ENCODE measurements around the gene NDFIP1.
A peak's percentile ranks its signal among the peaks of the same experiment; 100 is the strongest.

Gene NDFIP1

GRCh38 chr5:142102980-142103740 lies 5.4 kb upstream of the NDFIP1 start:
- Mint-ChIP-seq H3K4me1 (ENCODE audit: low read depth) (peaks cover 71% of the 10 kb centered on the region), H3K9me3 (no peaks in the 10 kb centered on the region), H3K27ac (no peak overlapping the region)

GRCh38 chr5:142104491-142104890 lies 4.1 kb upstream of the NDFIP1 start:
- DNase-seq = no peak
- Mint-ChIP-seq H3K4me3 (peak overlapping the region; percentile 50), H3K36me3 (ENCODE audit: low read depth) (peaks cover 4% of the 10 kb centered on the region), H3K27ac (peak overlapping the region; percentile 85), H3K9me3 (no peaks in the 10 kb centered on the region), H3K27me3 (no peaks in the 10 kb centered on the region), H3K4me1 (ENCODE audit: low read depth) (peaks cover 62% of the 10 kb centered on the region)

More at GRCh38 chr5:142102980-142103740, 5.4 kb upstream of the NDFIP1 start:
- no peak for DNase-seq
- Mint-ChIP-seq H3K36me3 (ENCODE audit: low read depth) (no peaks in the 10 kb centered on the region), H3K4me3 (no peak overlapping the region), H3K27me3 (no peaks in the 10 kb centered on the region)

- peak overlapping the region; percentile 85 for H3K27ac Mint-ChIP-seq
- H3K27me3 Mint-ChIP-seq = no peaks in the 10 kb centered on the region
- no peak for DNase-seq
- no peak overlapping the region for H3K4me3 Mint-ChIP-seq
- no peaks in the 10 kb centered on the region for H3K9me3 Mint-ChIP-seq
- peaks cover 20% of the 10 kb centered on the region for H3K36me3 Mint-ChIP-seq (ENCODE audit: low read depth)
- H3K4me1 Mint-ChIP-seq (ENCODE audit: low read depth) = peaks cover 61% of the 10 kb centered on the region
These were observed 2.5 kb upstream of the NDFIP1 start for GRCh38 chr5:142106061-142106460.

DNA sequence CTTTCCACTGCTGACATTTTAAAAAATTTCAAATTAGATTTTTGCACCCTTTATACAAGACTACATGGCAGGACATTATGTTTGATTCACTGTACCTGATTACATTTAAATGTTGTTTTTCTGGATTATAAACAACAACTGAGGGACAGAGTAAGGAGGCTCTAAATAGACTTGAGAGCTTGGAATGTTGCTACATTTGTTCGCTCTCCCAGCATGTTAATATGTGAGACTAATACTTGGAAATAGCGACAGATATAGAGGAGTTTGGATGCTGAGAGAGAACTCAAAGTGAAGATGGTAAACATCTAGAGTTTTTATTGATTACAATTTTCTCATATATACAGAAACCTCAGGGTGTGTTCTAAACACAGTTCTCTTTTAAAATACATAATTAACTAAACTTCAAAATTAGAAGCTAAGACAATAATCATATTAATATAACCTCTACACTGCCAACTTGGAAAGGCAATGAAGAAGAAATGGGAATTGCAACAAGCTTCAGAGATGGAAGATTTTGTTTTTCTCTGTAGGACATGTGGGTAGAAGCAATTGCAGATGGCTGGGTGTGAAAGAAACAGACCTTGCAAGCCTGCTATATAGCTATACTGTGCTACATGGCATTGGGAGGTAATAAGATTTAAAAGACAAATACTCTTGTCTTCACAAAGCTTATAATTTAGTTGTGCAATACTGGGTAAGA lies 1.4 kb upstream of the NDFIP1 start:
- H3K27me3 Mint-ChIP-seq = no peaks in the 10 kb centered on the region
- H3K4me1 Mint-ChIP-seq (ENCODE audit: low read depth) = peaks cover 65% of the 10 kb centered on the region
- DNase-seq = no peak
- H3K27ac Mint-ChIP-seq = peak overlapping the region; percentile 98
- H3K9me3 Mint-ChIP-seq = no peaks in the 10 kb centered on the region
- H3K36me3 Mint-ChIP-seq (ENCODE audit: low read depth) = peaks cover 31% of the 10 kb centered on the region
- peak overlapping the region; percentile 89 for H3K4me3 Mint-ChIP-seq

DNA sequence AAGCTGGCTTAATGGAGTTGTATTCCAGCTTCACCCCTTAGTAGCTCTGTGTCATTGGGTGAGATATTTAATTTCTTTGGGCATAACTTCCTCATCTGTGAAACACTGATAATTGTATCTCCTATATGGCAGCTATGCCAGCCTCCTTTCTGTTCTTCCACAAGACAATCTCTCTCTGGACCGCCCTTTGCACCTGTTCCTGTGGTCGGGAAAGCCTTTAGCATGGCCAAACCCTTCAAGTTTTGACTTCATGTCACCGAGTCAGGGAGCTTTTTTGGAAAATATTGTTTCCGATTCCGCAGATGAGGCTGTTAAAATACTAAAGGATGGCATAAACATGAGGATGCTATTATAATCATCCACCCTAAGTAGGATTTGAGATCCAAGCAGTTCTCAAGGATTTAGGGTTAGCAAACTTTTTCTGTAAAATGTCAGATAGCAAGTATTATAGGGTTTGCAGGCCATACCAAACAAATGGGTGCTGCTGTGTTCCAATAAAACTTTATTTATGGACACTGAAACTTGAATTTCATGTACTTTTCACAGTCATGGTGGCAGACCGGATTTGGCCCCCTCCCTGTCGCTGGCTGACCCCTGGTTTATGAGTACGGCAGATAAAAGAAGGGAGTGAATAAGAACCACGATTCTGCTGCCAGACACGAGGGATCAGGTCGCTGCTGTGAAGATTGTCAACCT lies 695 bp upstream of the NDFIP1 start:
- Mint-ChIP-seq H3K4me1 (ENCODE audit: low read depth) (peaks cover 70% of the 10 kb centered on the region), H3K4me3 (peak overlapping the region; percentile 89), H3K27me3 (no peaks in the 10 kb centered on the region), H3K27ac (peak overlapping the region; percentile 98), H3K36me3 (ENCODE audit: low read depth) (peaks cover 37% of the 10 kb centered on the region), H3K9me3 (peaks cover under 1% of the 10 kb centered on the region)
- no peak for DNase-seq

DNA sequence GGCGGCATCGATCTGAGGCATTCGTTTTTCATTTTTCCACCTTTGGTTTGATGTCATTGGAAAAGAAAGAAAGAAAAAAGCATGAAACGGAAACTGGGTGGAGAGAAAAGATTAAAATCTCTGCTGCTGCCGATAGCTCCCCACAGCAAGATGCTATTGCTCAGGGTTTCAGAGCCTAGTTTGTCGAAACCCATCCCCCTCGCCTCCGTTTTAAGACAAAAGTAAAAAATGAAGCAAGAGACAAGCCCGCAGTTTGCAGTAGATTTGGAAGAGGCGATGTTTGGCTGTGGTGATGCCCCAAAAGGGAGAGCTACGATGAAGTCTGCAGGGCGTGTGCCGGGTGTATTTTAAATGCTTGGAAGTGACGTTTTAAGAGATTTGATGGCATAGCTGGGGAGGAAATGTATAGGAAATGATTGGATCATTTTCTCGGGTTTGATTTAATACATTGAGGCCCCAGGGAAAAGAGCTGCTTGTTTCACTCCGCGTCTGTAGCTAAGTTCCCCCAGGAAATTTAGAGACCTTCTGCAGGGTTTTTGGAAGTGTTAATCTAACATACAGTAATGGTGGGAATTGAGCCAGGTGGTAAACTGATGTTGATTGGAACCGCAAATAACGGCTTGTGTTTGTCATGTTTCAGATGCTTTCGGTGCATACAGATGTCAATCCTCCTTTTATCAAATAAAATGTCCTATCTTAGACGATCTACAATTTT lies 909 bp downstream of the NDFIP1 start:
- Mint-ChIP-seq H3K4me3 (peak overlapping the region; percentile 89), H3K27me3 (no peaks in the 10 kb centered on the region), H3K27ac (peak overlapping the region; percentile 96), H3K9me3 (peaks cover 2% of the 10 kb centered on the region), H3K4me1 (ENCODE audit: low read depth) (peaks cover 81% of the 10 kb centered on the region), H3K36me3 (ENCODE audit: low read depth) (peaks cover 53% of the 10 kb centered on the region)
- DNase-seq = no peak

DNA sequence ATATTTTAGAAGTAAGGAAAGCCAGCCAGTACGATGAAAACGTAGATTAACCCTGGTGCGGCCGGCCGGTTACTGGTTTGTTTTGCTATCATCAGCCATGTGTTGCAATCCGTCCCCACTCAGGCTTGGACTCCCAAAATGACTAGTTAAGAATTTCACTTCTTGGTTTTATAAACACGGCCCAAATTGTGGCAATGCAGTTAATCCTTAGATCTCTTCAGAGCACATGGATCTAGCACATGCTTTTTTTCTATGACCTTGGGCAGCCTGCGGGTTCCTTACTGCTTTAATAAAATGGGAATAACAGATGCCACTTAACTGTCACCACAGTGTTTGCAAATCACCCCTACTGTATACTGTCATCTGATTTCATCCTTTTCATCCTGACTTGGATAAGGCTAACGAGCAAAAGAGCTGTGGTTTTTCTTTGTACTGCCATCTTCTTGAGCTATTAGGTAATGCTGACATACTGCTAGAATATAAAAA lies 1.5 kb downstream of the NDFIP1 start:
- peaks cover 78% of the 10 kb centered on the region for H3K4me1 Mint-ChIP-seq (ENCODE audit: low read depth)
- DNase-seq = no peak
- H3K9me3 Mint-ChIP-seq = peaks cover 2% of the 10 kb centered on the region
- H3K36me3 Mint-ChIP-seq (ENCODE audit: low read depth) = peaks cover 57% of the 10 kb centered on the region
- H3K4me3 Mint-ChIP-seq = peak overlapping the region; percentile 89
- peak overlapping the region; percentile 96 for H3K27ac Mint-ChIP-seq
- H3K27me3 Mint-ChIP-seq = no peaks in the 10 kb centered on the region

GRCh38 chr5:142110988-142111687 lies 2.6 kb downstream of the NDFIP1 start:
- H3K27ac Mint-ChIP-seq = peak overlapping the region; percentile 96
- peaks cover 2% of the 10 kb centered on the region for H3K9me3 Mint-ChIP-seq
- no peaks in the 10 kb centered on the region for H3K27me3 Mint-ChIP-seq
- peaks cover 75% of the 10 kb centered on the region for H3K4me1 Mint-ChIP-seq (ENCODE audit: low read depth)
- H3K36me3 Mint-ChIP-seq (ENCODE audit: low read depth) = peaks cover 64% of the 10 kb centered on the region
- H3K4me3 Mint-ChIP-seq = peak overlapping the region; percentile 89
- no peak for DNase-seq

GRCh38 chr5:142114687-142115086 lies 6.1 kb downstream of the NDFIP1 start:
- Mint-ChIP-seq H3K36me3 (ENCODE audit: low read depth) (peaks cover 83% of the 10 kb centered on the region), H3K4me1 (ENCODE audit: low read depth) (peaks cover 83% of the 10 kb centered on the region), H3K27ac (peak overlapping the region; percentile 80), H3K9me3 (peaks cover 2% of the 10 kb centered on the region), H3K4me3 (no peak overlapping the region), H3K27me3 (no peaks in the 10 kb centered on the region)
- DNase-seq = no peak

DNA sequence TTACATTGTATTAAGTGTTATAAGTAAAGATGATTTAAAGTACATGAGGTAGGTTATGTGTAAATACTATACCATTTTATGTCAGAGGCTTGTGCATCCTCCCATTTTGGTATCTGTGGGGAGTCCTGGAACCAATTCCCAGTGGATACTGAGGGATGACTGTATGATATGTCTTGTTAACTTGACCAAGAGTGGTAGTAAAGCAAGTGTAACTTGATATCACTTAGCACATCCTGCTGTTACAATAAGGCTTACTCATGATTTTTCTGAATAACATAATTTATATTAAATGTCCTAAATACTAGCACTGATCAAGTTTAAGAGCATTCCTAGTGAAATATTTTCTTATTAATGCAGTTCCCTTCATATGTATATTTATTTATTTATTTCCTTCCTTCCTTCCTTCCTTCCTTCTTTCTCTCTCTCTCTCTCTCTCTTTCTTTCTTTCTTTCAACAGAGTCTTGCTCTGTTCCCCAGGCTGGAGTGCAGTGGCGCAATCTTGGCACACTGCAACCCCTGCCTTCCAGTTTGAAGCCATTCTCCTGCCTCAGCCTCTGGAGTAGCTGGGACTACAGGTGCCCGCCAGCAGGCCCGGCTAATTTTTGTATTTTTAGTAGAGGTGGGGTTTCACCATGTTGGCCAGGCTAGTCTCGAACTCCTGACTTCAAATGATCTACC lies 7.5 kb downstream of the NDFIP1 start:
- no peak overlapping the region for H3K4me3 Mint-ChIP-seq
- H3K4me1 Mint-ChIP-seq (ENCODE audit: low read depth) = peaks cover 85% of the 10 kb centered on the region
- peak overlapping the region; percentile 40 for H3K27ac Mint-ChIP-seq
- peaks cover 81% of the 10 kb centered on the region for H3K36me3 Mint-ChIP-seq (ENCODE audit: low read depth)
- DNase-seq = no peak
- peaks cover 2% of the 10 kb centered on the region for H3K9me3 Mint-ChIP-seq
- no peaks in the 10 kb centered on the region for H3K27me3 Mint-ChIP-seq

GRCh38 chr5:142117579-142118151 lies 9.1 kb downstream of the NDFIP1 start:
- DNase-seq = no peak
- Mint-ChIP-seq H3K27me3 (no peaks in the 10 kb centered on the region), H3K9me3 (peaks cover 2% of the 10 kb centered on the region), H3K4me1 (ENCODE audit: low read depth) (peaks cover 86% of the 10 kb centered on the region), H3K36me3 (ENCODE audit: low read depth) (peaks cover 82% of the 10 kb centered on the region), H3K27ac (peak overlapping the region; percentile 81), H3K4me3 (peak overlapping the region; percentile 29)

GRCh38 chr5:142118155-142118686 lies 9.6 kb downstream of the NDFIP1 start:
- Mint-ChIP-seq H3K27me3 (no peaks in the 10 kb centered on the region), H3K27ac (peak overlapping the region; percentile 81), H3K36me3 (ENCODE audit: low read depth) (peaks cover 80% of the 10 kb centered on the region), H3K4me1 (ENCODE audit: low read depth) (peaks cover 83% of the 10 kb centered on the region), H3K4me3 (peak overlapping the region; percentile 42), H3K9me3 (no peaks in the 10 kb centered on the region)
- DNase-seq = no peak
